HCT116 (cell line): Measurements from ENCODE around the gene FHIT. TPM values are rescaled to one million over a fixed set of nuclear protein-coding genes. Genes with fewer than 3 reads are reported as not detected.

Source experiments
- CEBPB ChIP-seq: IDR thresholded peaks from 2 replicates; pipeline ENCODE4 v1.6.1; 2012; ENCODE audit warnings: low read depth
- ELF1 ChIP-seq: IDR thresholded peaks from 2 replicates; pipeline ENCODE4 v1.6.1; 2012; ENCODE audit warnings: low read depth, borderline replicate concordance
- SP1 ChIP-seq: IDR thresholded peaks from 2 replicates; pipeline ENCODE4 v1.6.1; 2012; ENCODE audit warnings: low read depth
- TCF7L2 ChIP-seq: IDR thresholded peaks from 2 replicates; pipeline ENCODE4 v1.7.0; 2011; ENCODE audit warnings: borderline replicate concordance, inconsistent platforms; ENCODE audit not compliant: insufficient read depth, insufficient read length; ENCODE audit errors: extremely low read depth
- YY1 ChIP-seq: IDR thresholded peaks from 2 replicates; pipeline ENCODE4 v1.6.1; 2011; ENCODE audit warnings: low read length, low read depth, moderate library complexity, mild to moderate bottlenecking; ENCODE audit not compliant: insufficient replicate concordance; ENCODE audit errors: extremely low read depth
- ZBTB33 ChIP-seq: IDR thresholded peaks from 2 replicates; pipeline ENCODE4 v1.6.1; 2011; ENCODE audit warnings: mild to moderate bottlenecking, low read length, moderate library complexity; ENCODE audit not compliant: insufficient replicate concordance; ENCODE audit errors: extremely low read depth
- ZFX ChIP-seq: fragments of 450-650 bp; IDR thresholded peaks from 2 replicates; pipeline ENCODE4 v1.6.1; 2017
- ZNF274 ChIP-seq: fragments of 200-500 bp; sonication (Bioruptor generic); IDR thresholded peaks from 2 replicates; pipeline ENCODE4 v1.6.1; 2014; ENCODE audit warnings: mild to moderate bottlenecking, low read depth, low read length, inconsistent platforms
- total RNA-seq: library from RNA; stranded (reverse); gene quantifications from one replicate; pipeline ENCODE4 v1.2.1, GENCODE V29; 2021; ENCODE audit not compliant: unreplicated experiment
- TF ChIP-seq, protein P1 (sequence below), 3 experiments: fragments of 200-600 bp in 1 of 3; sonication (generic) in 1 of 3; IDR thresholded peaks in 2 of 3; conservative IDR thresholded peaks in 1 of 3; 2 replicates each; pipeline ENCODE4 v1.5.1; 2012 to 2017; ENCODE audit warnings: low read depth in 2 of 3, low read length in 2 of 3, antibody characterized with exemption in 1 of 3, borderline replicate concordance in 1 of 3, control low read depth in 1 of 3, mild to moderate bottlenecking in 1 of 3, mixed read lengths in 1 of 3, mixed run types in 1 of 3, moderate library complexity in 1 of 3; ENCODE audit not compliant: insufficient read depth in 1 of 3

FHIT gene
- total RNA-seq, 1 experiment from 2014 or later = 20.1 TPM

DNA sequence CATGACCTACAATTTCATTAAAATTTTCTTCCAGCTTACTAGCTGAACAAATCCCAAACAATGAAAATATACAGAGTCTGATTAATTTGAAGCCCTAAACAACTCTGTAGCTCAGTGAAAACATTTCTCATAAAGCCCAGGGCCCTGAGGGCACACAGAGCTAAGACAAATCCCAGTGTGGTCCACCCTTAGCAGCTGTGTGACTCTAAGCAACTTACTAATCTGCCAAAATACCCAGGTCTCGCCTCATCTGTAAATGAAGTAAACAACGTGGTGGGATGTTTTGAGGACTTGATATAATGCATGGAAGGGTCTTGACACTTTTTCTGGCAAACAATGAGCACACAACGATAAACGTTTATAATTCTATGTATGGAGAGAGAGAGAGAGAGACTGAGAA is 158.4 kb downstream of the FHIT start (continued):
- no peak for TF ChIP-seq ZBTB33
- no peak for TF ChIP-seq CEBPB
- TF ChIP-seq TCF7L2 = no peak
- TF ChIP-seq ZFX = no peak
- TF ChIP-seq, protein P1, sequence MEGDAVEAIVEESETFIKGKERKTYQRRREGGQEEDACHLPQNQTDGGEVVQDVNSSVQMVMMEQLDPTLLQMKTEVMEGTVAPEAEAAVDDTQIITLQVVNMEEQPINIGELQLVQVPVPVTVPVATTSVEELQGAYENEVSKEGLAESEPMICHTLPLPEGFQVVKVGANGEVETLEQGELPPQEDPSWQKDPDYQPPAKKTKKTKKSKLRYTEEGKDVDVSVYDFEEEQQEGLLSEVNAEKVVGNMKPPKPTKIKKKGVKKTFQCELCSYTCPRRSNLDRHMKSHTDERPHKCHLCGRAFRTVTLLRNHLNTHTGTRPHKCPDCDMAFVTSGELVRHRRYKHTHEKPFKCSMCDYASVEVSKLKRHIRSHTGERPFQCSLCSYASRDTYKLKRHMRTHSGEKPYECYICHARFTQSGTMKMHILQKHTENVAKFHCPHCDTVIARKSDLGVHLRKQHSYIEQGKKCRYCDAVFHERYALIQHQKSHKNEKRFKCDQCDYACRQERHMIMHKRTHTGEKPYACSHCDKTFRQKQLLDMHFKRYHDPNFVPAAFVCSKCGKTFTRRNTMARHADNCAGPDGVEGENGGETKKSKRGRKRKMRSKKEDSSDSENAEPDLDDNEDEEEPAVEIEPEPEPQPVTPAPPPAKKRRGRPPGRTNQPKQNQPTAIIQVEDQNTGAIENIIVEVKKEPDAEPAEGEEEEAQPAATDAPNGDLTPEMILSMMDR (IDR thresholded peaks at IDR 0.05 in 2 of 3, conservative IDR thresholded peaks at IDR 0.05 in 1 of 3; ENCODE audit: borderline replicate concordance in 1 of 3, insufficient read depth in 1 of 3, low read depth in 2 of 3, low read length in 2 of 3) = no peak
- TF ChIP-seq ELF1 = no peak
- no peak for TF ChIP-seq ZNF274
- TF ChIP-seq YY1 = no peak
- no peak for TF ChIP-seq SP1
